CD4-positive, alpha-beta T cell (primary cell): ENCODE results near the gene NACC2. TPM values are rescaled to one million over a fixed set of nuclear protein-coding genes. Genes with fewer than 3 reads are reported as not detected.

Experiments
- ATAC-seq: fragments of 200-7000 bp; cut with Tn5 transposase; one replicate; pipeline ENCODE4 v1.10.0; 2022; ENCODE audit warnings: mild to moderate bottlenecking; ENCODE audit not compliant: poor library complexity
- CTCF ChIA-PET: fragments of 350-600 bp; sonication (Branson Sonifier 250); formaldehyde crosslinking; loops from one replicate; lab custom pipeline; 2021; ENCODE audit warnings: antibody characterized with exemption, inconsistent platforms; lab: Charles Lee
- POLR2A ChIA-PET: fragments of 350-600 bp; sonication (Branson Sonifier 250); formaldehyde crosslinking; loops from one replicate; lab custom pipeline; 2021; ENCODE audit warnings: antibody characterized with exemption, inconsistent platforms; lab: Charles Lee
- DNase-seq, 14 experiments: peaks; one replicate each; pipeline ENCODE4 v3.0.0-alpha.2; 2013 to 2020; ENCODE audit warnings: mixed read lengths in 2 of 14
- H3K27ac ChIP-seq, 2 donors: one replicate each; pipeline versions ENCODE4 v1.5.1 to v1.7.0; 2013; ENCODE audit warnings: low read length in 2 of 2, low read depth in 1 of 2, mild to moderate bottlenecking in 1 of 2
- H3K27me3 ChIP-seq, 2 experiments: 1 replicate in 1 of 2; 2 replicates in 1 of 2; pipeline versions ENCODE4 v1.6.1 to v1.7.0; 2013; ENCODE audit warnings: low read length in 2 of 2, control low read depth in 1 of 2, mild to moderate bottlenecking in 1 of 2, moderate library complexity in 1 of 2; ENCODE audit not compliant: insufficient read depth in 2 of 2, control insufficient read depth in 1 of 2
- H3K36me3 ChIP-seq: one replicate; pipeline ENCODE4 v1.6.1; 2013; ENCODE audit warnings: low read length, control low read depth; ENCODE audit not compliant: insufficient read depth
- H3K4me1 ChIP-seq: one replicate; pipeline ENCODE4 v1.6.1; 2013; ENCODE audit warnings: low read length, control low read depth; ENCODE audit not compliant: insufficient read depth
- H3K4me3 ChIP-seq: one replicate; pipeline ENCODE4 v1.5.1; 2013; ENCODE audit warnings: mild to moderate bottlenecking, low read length, moderate library complexity
- H3K9me3 ChIP-seq, 2 experiments: 1 replicate in 1 of 2; 2 replicates in 1 of 2; pipeline versions ENCODE4 v1.6.1 to v1.7.0; 2013; ENCODE audit warnings: low read length in 2 of 2, mild to moderate bottlenecking in 2 of 2, control low read depth in 1 of 2, moderate library complexity in 1 of 2; ENCODE audit not compliant: control insufficient read depth in 1 of 2, insufficient read depth in 1 of 2
- H3K27ac Mint-ChIP-seq: one replicate; pipeline ENCODE4 v1.8.0; 2020; ENCODE audit warnings: mixed read lengths
- H3K27me3 Mint-ChIP-seq: one replicate; pipeline ENCODE4 v1.8.0; 2021; ENCODE audit warnings: mixed read lengths
- H3K36me3 Mint-ChIP-seq: one replicate; pipeline ENCODE4 v1.8.0; 2021; ENCODE audit warnings: low read depth, mixed read lengths
- H3K4me1 Mint-ChIP-seq: one replicate; pipeline ENCODE4 v1.8.0; 2021; ENCODE audit warnings: low read depth, mixed read lengths
- H3K4me3 Mint-ChIP-seq: one replicate; pipeline ENCODE4 v1.8.0; 2020; ENCODE audit warnings: mild to moderate bottlenecking, mixed read lengths
- H3K9me3 Mint-ChIP-seq: one replicate; pipeline ENCODE4 v1.8.0; 2020; ENCODE audit warnings: mixed read lengths
- intact Hi-C, 2 experiments: fragments of 100-400 bp; cut with DNase I in 1 of 2; cut with micrococcal nuclease in 1 of 2; formaldehyde crosslinking; loops; one replicate each; pipeline versions ENCODE4 v1.15.1 to v1.9.0; 2023 to 2025; cut with DNase I, micrococcal nuclease
- total RNA-seq, 174 experiments: library from RNA in 2 of 174; stranded (reverse) in 2 of 174; gene quantifications; one replicate each; pipeline ENCODE4 v1.2.3 and lab custom pipeline; 2021 to 2026
- TF ChIP-seq, protein P1 (sequence below): fragments of 200-600 bp; IDR thresholded peaks from one replicate; pipeline ENCODE4 v1.8.0; 2022; ENCODE audit warnings: antibody characterized with exemption, mild to moderate bottlenecking

The NACC2 gene
- total RNA-seq, 2 experiments from 2014 or later = 2.1 to 2.7 TPM

DNA sequence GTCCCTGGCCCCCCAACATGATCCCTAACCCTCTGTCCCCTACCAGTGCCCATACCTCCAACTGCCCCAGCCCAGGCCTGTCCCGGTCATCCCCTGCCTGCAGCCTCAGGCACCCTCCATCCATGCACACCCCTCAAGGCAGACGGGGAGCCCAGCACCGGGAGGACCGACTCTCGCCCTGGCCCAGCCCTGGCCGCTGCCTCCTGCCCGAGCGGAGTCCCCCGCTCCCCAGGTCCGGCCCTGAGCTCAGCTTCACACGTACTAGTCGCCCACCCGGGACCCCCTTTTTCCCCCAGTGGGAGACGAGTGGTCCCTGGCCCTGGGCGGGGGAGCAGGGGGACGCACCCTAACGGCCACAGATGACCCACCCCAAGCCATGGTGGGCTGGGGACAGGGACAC, 84.9 kb downstream of the NACC2 start:
- POLR2A ChIA-PET = no interaction called here
- H3K4me1 Mint-ChIP-seq = no peaks in the 10 kb centered on the region
- no peak for ATAC-seq

DNA sequence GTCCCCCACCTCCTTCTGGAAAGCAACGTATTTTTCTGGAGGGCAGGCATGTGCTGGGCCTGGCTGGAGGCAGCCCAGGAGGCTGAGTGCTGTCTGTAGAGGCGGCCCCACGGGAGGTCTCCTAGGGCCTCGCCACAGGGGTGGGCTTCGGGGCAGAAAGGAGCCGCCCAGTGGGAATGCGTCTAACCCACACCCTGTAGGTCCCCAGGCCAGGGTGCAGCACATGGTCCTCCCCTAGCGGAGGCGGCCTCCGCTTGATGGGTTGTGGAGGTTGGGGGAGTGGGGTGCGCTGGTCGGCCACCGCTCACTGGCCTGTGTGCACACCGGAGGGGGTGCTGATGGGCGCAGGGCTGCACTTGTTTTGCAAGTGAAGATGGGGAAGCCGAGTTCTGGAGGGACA, 85.6 kb downstream of the NACC2 start:
- no peak overlapping the region for H3K4me3 ChIP-seq
- intact Hi-C loops = no loop called here
- no peaks in the 10 kb centered on the region for H3K27me3 Mint-ChIP-seq
- CTCF ChIA-PET = no interaction called here
- no peaks in the 10 kb centered on the region for H3K9me3 Mint-ChIP-seq
- no peaks in the 10 kb centered on the region for H3K4me1 ChIP-seq
- no peak overlapping the region for H3K27ac Mint-ChIP-seq
- H3K4me3 Mint-ChIP-seq = no peak overlapping the region
- H3K36me3 ChIP-seq = peaks cover 14% of the 10 kb centered on the region
- H3K27ac ChIP-seq = no peak overlapping the region
- H3K4me1 Mint-ChIP-seq = no peaks in the 10 kb centered on the region
- TF ChIP-seq, protein P1, sequence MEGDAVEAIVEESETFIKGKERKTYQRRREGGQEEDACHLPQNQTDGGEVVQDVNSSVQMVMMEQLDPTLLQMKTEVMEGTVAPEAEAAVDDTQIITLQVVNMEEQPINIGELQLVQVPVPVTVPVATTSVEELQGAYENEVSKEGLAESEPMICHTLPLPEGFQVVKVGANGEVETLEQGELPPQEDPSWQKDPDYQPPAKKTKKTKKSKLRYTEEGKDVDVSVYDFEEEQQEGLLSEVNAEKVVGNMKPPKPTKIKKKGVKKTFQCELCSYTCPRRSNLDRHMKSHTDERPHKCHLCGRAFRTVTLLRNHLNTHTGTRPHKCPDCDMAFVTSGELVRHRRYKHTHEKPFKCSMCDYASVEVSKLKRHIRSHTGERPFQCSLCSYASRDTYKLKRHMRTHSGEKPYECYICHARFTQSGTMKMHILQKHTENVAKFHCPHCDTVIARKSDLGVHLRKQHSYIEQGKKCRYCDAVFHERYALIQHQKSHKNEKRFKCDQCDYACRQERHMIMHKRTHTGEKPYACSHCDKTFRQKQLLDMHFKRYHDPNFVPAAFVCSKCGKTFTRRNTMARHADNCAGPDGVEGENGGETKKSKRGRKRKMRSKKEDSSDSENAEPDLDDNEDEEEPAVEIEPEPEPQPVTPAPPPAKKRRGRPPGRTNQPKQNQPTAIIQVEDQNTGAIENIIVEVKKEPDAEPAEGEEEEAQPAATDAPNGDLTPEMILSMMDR = no peak
- H3K27me3 ChIP-seq = no peaks in the 10 kb centered on the region
- ATAC-seq = no peak
- no peaks in the 10 kb centered on the region for H3K36me3 Mint-ChIP-seq
- POLR2A ChIA-PET = no interaction called here
- no peak for DNase-seq
- H3K9me3 ChIP-seq = no peaks in the 10 kb centered on the region

More for the DNA sequence above, 84.9 kb downstream of the NACC2 start:
- no peak overlapping the region for H3K27ac ChIP-seq
- Mint-ChIP-seq H3K27ac (no peak overlapping the region), H3K4me3 (no peak overlapping the region), H3K36me3 (no peaks in the 10 kb centered on the region), H3K9me3 (no peaks in the 10 kb centered on the region), H3K27me3 (no peaks in the 10 kb centered on the region)
- intact Hi-C loops = no loop called here
- peaks cover 15% of the 10 kb centered on the region for H3K36me3 ChIP-seq
- no peaks in the 10 kb centered on the region for H3K27me3 ChIP-seq
- TF ChIP-seq, protein P1 = no peak
- CTCF ChIA-PET = no interaction called here
- no peak for DNase-seq
- H3K4me1 ChIP-seq = no peaks in the 10 kb centered on the region
- no peak overlapping the region for H3K4me3 ChIP-seq
- H3K9me3 ChIP-seq = no peaks in the 10 kb centered on the region

DNA sequence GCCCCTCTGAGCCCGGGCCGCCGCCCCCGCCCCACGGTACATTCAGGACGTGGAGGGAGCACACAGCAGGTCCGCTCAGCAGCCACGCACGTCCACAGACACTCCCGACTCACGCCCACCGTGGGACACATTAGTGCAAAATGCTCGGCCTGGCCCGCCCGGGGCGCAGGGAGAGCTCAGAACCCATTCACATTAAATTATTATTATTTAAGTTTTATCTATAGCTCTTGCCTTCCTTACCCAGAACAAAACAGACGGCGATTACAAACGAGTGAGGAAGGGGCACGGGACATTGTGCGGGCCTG, 86.4 kb downstream of the NACC2 start:
- H3K4me1 ChIP-seq = no peaks in the 10 kb centered on the region
- H3K36me3 ChIP-seq = peaks cover 11% of the 10 kb centered on the region
- TF ChIP-seq, protein P1 = no peak
- H3K27ac Mint-ChIP-seq = no peak overlapping the region
- DNase-seq (no peak), ATAC-seq (no peak)
- no peaks in the 10 kb centered on the region for H3K36me3 Mint-ChIP-seq
- CTCF ChIA-PET = no interaction called here
- H3K9me3 Mint-ChIP-seq = no peaks in the 10 kb centered on the region
- H3K4me1 Mint-ChIP-seq = no peaks in the 10 kb centered on the region
- H3K9me3 ChIP-seq = no peaks in the 10 kb centered on the region
- H3K4me3 Mint-ChIP-seq = no peak overlapping the region
- H3K4me3 ChIP-seq = no peak overlapping the region
- POLR2A ChIA-PET = no interaction called here
- intact Hi-C loops = no loop called here
- H3K27me3 Mint-ChIP-seq = no peaks in the 10 kb centered on the region
- H3K27ac ChIP-seq = no peak overlapping the region
- H3K27me3 ChIP-seq = no peaks in the 10 kb centered on the region
